GM10266 (cell line): ENCODE data around the gene MRPL52.
"Not testable (repeated sequence)": the region's sequence is repeated elsewhere in the genome, so short reads cannot be mapped to it uniquely, and the experiment has no call there.

Experiments used
- DNase-seq: peaks from one replicate; pipeline ENCODE4 v3.0.0; 2012; ENCODE audit errors: extremely low spot score
- TF ChIP-seq, protein P1 (sequence below): IDR thresholded peaks from 2 replicates; pipeline ENCODE4 v1.5.1; 2012; ENCODE audit warnings: mild to moderate bottlenecking, low read depth; ENCODE audit not compliant: control insufficient read depth, insufficient read depth; ENCODE audit errors: missing control alignments

Gene MRPL52

DNA sequence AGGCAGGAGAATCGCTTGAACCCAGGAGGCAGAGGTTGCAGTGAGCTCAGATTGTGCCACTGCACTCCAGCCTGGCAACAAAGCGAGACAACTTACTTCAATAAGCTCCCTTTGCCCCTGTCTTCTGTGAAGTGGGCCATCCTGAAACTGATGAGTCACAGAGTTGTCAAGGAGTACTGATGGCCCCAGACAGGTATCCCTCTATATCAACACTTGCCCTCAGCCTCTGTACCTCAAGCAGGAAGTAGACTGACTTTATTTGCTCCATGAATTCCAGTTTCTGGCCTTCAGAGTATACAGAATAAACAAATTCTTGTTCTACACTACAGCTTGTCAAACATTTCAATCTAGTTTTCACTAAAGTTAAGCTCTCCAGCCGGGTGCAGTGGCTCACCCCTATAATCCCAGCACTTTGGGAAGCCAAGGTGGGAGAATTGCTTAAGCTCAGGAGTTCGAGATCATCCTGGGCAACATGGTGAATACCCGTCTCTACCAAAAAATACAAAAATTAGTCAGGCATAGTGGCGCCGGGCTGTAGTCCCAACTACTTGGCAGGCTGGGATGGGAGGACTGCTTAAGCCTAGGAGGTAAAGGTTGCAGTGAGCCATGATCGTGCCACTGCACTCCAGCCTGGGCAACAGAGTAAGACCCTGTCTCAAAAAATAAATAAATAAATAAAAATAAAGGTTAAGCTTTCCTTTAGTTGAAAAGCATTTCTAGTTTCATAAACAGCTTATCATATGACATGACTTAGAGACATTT, 25.5 kb downstream of the MRPL52 start:
- TF ChIP-seq, protein P1, sequence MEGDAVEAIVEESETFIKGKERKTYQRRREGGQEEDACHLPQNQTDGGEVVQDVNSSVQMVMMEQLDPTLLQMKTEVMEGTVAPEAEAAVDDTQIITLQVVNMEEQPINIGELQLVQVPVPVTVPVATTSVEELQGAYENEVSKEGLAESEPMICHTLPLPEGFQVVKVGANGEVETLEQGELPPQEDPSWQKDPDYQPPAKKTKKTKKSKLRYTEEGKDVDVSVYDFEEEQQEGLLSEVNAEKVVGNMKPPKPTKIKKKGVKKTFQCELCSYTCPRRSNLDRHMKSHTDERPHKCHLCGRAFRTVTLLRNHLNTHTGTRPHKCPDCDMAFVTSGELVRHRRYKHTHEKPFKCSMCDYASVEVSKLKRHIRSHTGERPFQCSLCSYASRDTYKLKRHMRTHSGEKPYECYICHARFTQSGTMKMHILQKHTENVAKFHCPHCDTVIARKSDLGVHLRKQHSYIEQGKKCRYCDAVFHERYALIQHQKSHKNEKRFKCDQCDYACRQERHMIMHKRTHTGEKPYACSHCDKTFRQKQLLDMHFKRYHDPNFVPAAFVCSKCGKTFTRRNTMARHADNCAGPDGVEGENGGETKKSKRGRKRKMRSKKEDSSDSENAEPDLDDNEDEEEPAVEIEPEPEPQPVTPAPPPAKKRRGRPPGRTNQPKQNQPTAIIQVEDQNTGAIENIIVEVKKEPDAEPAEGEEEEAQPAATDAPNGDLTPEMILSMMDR = no peak
- DNase-seq = no peak

DNA sequence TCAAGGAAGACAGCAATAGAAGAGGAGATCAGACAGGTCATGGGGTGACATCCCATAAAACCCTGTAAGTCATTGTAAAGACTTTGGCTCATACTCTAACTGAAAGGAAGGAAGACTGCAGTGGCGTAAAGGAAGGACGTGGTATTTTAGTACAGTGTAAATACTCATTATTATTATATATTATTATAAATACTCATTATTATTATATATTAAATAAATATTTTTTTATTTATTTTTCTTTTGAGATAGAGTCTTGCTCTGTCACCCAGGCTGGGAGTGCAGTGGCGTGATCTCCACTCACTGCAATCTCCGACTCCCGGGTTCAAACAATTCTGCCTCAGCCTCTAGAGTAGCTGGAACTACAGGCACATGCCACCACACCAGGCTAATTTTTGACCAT, 26.7 kb downstream of the MRPL52 start:
- TF ChIP-seq, protein P1 = no peak
- DNase-seq = no peak

DNA sequence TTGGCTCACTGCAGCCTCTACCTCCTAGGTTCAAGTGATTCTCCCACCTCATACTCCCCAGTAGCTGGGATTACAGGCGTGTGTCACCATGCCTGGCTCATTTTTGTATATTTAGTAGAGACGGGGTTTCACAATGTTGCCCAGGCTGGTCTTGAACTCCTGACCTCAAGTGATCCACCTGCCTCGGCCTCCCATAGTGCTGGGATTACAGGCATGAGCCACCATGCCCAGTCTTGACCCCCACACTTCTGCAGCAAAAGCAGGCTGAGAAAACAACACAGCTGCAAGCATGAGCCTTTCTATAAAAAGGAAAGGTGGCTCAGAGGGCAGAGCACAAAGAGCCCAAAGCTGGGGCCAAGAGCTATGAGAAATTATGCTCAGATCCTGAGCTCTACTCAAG, 30.7 kb downstream of the MRPL52 start:
- DNase-seq = not testable (repeated sequence)

DNA sequence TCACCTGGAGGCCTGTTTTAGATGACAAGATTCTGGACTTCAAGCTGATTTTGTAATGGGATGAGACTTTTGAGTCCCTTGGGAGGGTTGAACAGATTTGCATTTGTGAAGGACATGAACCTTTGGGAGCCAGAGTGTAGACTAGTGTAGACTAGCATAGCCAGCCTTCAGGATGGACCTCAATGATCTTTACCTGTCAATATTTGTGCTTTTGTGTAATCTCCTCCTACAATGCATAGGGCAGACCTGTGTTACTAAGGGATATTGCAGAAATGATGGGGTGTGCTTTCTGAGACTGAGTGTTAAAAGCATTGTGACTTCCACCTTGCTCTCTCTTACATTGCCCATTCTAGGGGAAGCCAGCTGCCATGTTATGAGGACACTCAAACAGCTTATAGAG, 32.0 kb downstream of the MRPL52 start:
- DNase-seq = no peak
- TF ChIP-seq, protein P1 = no peak

DNA sequence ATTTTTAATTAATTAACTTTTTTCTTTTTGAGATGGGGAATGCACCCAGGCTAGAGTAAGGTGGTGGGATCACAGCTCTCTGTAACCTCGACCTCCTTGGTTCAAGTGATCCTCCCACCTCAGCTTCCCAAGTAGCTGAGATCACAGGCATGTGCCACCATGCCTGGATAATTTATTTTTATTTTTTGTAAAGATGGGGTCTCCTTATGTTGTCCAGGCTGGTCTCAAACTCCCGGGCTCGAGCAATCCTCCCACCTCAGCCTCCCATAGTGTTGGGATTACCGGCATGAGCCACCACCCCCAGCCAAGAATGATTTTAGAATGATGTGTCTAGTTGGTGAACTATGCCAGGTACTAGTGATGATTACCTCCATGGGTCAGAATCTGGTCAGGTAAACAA, 35.3 kb downstream of the MRPL52 start:
- TF ChIP-seq, protein P1 = no peak
- DNase-seq = no peak

DNA sequence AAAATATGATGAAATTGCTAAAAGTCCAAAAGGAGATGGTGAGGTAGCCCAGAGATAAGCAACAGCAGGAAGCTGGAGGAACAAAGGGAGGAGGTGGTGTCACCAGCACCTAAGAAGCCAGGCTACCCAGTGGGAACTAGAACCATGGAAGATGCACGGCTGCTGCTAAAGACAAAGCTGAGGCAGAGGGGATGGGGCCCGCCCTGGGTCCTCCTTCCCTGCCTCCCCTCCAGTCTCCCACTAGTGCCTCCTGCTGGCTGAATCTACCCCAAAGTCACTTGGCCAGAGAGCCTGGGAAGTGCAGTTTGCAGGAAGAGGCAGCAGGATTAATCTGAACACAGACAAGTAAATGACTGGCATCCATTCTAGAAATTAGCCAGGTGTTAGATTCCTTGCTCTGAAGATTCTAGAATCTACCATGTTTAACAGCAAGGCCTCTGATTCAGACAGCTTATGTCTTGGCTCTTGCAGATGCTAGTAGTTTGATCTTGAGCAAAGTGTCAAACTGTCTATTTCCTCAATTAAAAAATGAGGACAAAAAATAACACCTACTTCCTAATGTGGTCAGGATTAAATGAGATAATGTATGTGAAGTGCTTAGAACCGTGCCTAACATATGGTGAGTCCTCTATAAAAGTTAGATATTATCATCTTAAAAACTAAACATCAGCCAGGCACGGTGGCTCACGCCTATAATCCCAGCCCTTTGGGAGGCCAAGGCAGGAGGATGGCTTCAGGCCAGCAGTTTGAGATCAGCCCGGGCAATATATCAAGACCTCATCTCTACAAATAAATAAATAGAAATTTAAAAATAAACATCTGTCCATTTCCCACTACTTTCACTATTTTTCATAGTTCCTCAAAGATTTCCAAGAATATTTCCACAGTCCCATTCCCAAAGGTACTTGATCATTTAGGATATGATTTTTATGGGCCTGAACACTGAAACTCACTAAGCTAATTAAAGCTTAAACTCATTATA, 36.0 kb downstream of the MRPL52 start:
- DNase-seq = no peak
- TF ChIP-seq, protein P1 = peak; percentile 22

DNA sequence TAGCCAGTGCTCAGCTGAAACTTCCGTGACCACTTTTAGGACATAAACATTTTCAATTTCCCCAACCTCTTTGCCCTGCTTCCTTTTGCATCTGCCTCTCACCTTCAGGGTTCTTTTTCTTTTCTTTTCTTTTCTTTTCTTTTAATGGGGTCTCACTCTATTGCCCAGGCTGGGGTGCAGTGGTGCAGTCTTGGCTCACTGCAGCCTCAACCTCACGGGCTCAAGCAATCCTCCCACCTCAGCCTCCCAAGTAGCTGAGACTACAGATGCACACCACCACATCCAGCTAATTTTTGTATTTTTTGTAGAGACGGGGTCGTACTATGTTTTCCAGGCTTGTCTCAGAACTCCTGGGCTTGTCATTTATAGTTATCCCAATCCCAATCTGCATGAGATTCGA, 37.2 kb downstream of the MRPL52 start:
- TF ChIP-seq, protein P1 = no peak
- no peak for DNase-seq
